ENCODE data around the gene TSNAXIP1.
A peak's percentile ranks its signal among the peaks of the same experiment; 100 is the strongest.

TSNAXIP1 gene

GRCh38 chr16:67783353-67783725 is 23.4 kb upstream of the TSNAXIP1 start:
- no peak overlapping the region for H3K27ac ChIP-seq (ENCODE audit: low read depth, low read length)
- no peaks in the 10 kb centered on the region for H3K4me1 ChIP-seq (ENCODE audit: control insufficient read depth, insufficient read depth, low read length, unreplicated experiment)
- no peak overlapping the region for H3K4me3 ChIP-seq (ENCODE audit: low read depth, low read length)
- no peaks in the 10 kb centered on the region for H3K36me3 ChIP-seq (ENCODE audit: insufficient read depth, low read length)
- H3K79me2 ChIP-seq (ENCODE audit: control insufficient read depth, insufficient read depth, low read length, unreplicated experiment), result no peaks in the 10 kb centered on the region
- H3K27me3 ChIP-seq (ENCODE audit: insufficient read depth, low read length), result no peaks in the 10 kb centered on the region
- H2AFZ ChIP-seq (ENCODE audit: low read length, unreplicated experiment), result no peak overlapping the region

- H3K36me3 ChIP-seq (ENCODE audit: insufficient read depth, low read length), result no peaks in the 10 kb centered on the region
- no peak overlapping the region for H2AFZ ChIP-seq (ENCODE audit: low read length, unreplicated experiment)
- H3K4me1 ChIP-seq (ENCODE audit: control insufficient read depth, insufficient read depth, low read length, unreplicated experiment), result no peaks in the 10 kb centered on the region
Observed at GRCh38 chr16:67786491-67786890, 20.2 kb upstream of the TSNAXIP1 start.

GRCh38 chr16:67790071-67790470 is 16.6 kb upstream of the TSNAXIP1 start:
- Histone ChIP-seq H3K27me3 (ENCODE audit: insufficient read depth, low read length) (no peaks in the 10 kb centered on the region), H3K79me2 (ENCODE audit: control insufficient read depth, insufficient read depth, low read length, unreplicated experiment) (no peaks in the 10 kb centered on the region), H2AFZ (ENCODE audit: low read length, unreplicated experiment) (no peak overlapping the region), H3K36me3 (ENCODE audit: insufficient read depth, low read length) (no peaks in the 10 kb centered on the region), H3K27ac (ENCODE audit: low read depth, low read length) (no peak overlapping the region), H3K4me1 (ENCODE audit: control insufficient read depth, insufficient read depth, low read length, unreplicated experiment) (no peaks in the 10 kb centered on the region), H3K4me3 (ENCODE audit: low read depth, low read length) (no peak overlapping the region)

More at GRCh38 chr16:67786491-67786890, 20.2 kb upstream of the TSNAXIP1 start:
- no peaks in the 10 kb centered on the region for H3K79me2 ChIP-seq (ENCODE audit: control insufficient read depth, insufficient read depth, low read length, unreplicated experiment)
- no peak overlapping the region for H3K27ac ChIP-seq (ENCODE audit: low read depth, low read length)
- no peak overlapping the region for H3K4me3 ChIP-seq (ENCODE audit: low read depth, low read length)
- H3K27me3 ChIP-seq (ENCODE audit: insufficient read depth, low read length), result no peaks in the 10 kb centered on the region

DNA sequence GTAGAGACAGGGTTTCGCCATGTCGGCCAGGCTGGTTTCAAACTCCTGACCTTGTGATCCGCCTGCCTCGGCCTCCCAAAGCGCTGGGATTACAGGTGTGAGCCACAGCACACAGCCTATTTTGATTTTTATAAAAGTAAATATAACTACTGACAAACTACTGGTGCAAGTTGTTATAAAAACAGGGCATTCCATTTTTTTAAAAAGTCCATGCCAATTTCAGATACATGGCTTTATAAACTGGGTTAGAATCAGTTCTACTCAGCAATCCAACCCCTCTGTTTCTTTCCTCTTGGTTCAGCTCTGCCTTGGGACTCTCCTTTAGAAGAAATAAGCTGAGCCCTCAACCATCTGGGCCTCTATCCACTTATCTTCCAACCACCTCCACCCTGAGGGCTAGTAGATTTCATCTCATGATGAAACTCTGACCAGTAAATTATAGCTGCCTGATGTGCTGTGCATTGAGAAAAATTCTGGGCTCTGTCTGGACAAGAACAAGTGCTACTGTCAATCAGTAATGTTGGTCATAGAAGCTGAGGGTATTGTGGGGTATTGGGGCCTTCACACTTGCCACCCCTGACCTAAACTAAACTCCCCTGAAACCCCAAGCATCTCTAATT is 10.5 kb upstream of the TSNAXIP1 start:
- no peaks in the 10 kb centered on the region for H3K36me3 ChIP-seq (ENCODE audit: insufficient read depth, low read length)
- H3K79me2 ChIP-seq (ENCODE audit: control insufficient read depth, insufficient read depth, low read length, unreplicated experiment), result peaks cover 14% of the 10 kb centered on the region
- no peak overlapping the region for H2AFZ ChIP-seq (ENCODE audit: low read length, unreplicated experiment)
- no peaks in the 10 kb centered on the region for H3K27me3 ChIP-seq (ENCODE audit: insufficient read depth, low read length)
- H3K4me1 ChIP-seq (ENCODE audit: control insufficient read depth, insufficient read depth, low read length, unreplicated experiment), result no peaks in the 10 kb centered on the region
- H3K27ac ChIP-seq (ENCODE audit: low read depth, low read length), result no peak overlapping the region
- H3K4me3 ChIP-seq (ENCODE audit: low read depth, low read length), result no peak overlapping the region

GRCh38 chr16:67800338-67800926 is 6.3 kb upstream of the TSNAXIP1 start:
- Histone ChIP-seq H3K79me2 (ENCODE audit: control insufficient read depth, insufficient read depth, low read length, unreplicated experiment) (peaks cover 26% of the 10 kb centered on the region), H3K4me1 (ENCODE audit: control insufficient read depth, insufficient read depth, low read length, unreplicated experiment) (peaks cover 5% of the 10 kb centered on the region), H2AFZ (ENCODE audit: low read length, unreplicated experiment) (no peak overlapping the region), H3K4me3 (ENCODE audit: low read depth, low read length) (no peak overlapping the region), H3K36me3 (ENCODE audit: insufficient read depth, low read length) (peaks cover 8% of the 10 kb centered on the region), H3K27ac (ENCODE audit: low read depth, low read length) (no peak overlapping the region), H3K27me3 (ENCODE audit: insufficient read depth, low read length) (no peaks in the 10 kb centered on the region)

- Histone ChIP-seq H2AFZ (ENCODE audit: low read length, unreplicated experiment) (no peak overlapping the region), H3K4me3 (ENCODE audit: low read depth, low read length) (no peak overlapping the region), H3K79me2 (ENCODE audit: control insufficient read depth, insufficient read depth, low read length, unreplicated experiment) (peaks cover 34% of the 10 kb centered on the region), H3K27ac (ENCODE audit: low read depth, low read length) (no peak overlapping the region), H3K36me3 (ENCODE audit: insufficient read depth, low read length) (peaks cover 8% of the 10 kb centered on the region), H3K27me3 (ENCODE audit: insufficient read depth, low read length) (no peaks in the 10 kb centered on the region), H3K4me1 (ENCODE audit: control insufficient read depth, insufficient read depth, low read length, unreplicated experiment) (peaks cover 5% of the 10 kb centered on the region)
Observed at GRCh38 chr16:67801241-67801640, 5.4 kb upstream of the TSNAXIP1 start.

GRCh38 chr16:67801883-67802282 is 4.8 kb upstream of the TSNAXIP1 start:
- Histone ChIP-seq H3K4me1 (ENCODE audit: control insufficient read depth, insufficient read depth, low read length, unreplicated experiment) (peaks cover 5% of the 10 kb centered on the region), H3K36me3 (ENCODE audit: insufficient read depth, low read length) (peaks cover 8% of the 10 kb centered on the region), H3K27ac (ENCODE audit: low read depth, low read length) (no peak overlapping the region), H3K79me2 (ENCODE audit: control insufficient read depth, insufficient read depth, low read length, unreplicated experiment) (peaks cover 34% of the 10 kb centered on the region), H3K4me3 (ENCODE audit: low read depth, low read length) (no peak overlapping the region), H3K27me3 (ENCODE audit: insufficient read depth, low read length) (no peaks in the 10 kb centered on the region), H2AFZ (ENCODE audit: low read length, unreplicated experiment) (no peak overlapping the region)

- H3K4me1 ChIP-seq (ENCODE audit: control insufficient read depth, insufficient read depth, low read length, unreplicated experiment), result peaks cover 10% of the 10 kb centered on the region
- no peak overlapping the region for H3K4me3 ChIP-seq (ENCODE audit: low read depth, low read length)
- H2AFZ ChIP-seq (ENCODE audit: low read length, unreplicated experiment), result no peak overlapping the region
- H3K79me2 ChIP-seq (ENCODE audit: control insufficient read depth, insufficient read depth, low read length, unreplicated experiment), result peaks cover 31% of the 10 kb centered on the region
- H3K27me3 ChIP-seq (ENCODE audit: insufficient read depth, low read length), result no peaks in the 10 kb centered on the region
- no peak overlapping the region for H3K27ac ChIP-seq (ENCODE audit: low read depth, low read length)
- peaks cover 8% of the 10 kb centered on the region for H3K36me3 ChIP-seq (ENCODE audit: insufficient read depth, low read length)
Observed at GRCh38 chr16:67803894-67804293, 2.8 kb upstream of the TSNAXIP1 start.

- no peak overlapping the region for H3K27ac ChIP-seq (ENCODE audit: low read depth, low read length)
Observed at GRCh38 chr16:67804853-67805542, 1.7 kb upstream of the TSNAXIP1 start.

GRCh38 chr16:67805718-67806427 is 816 bp upstream of the TSNAXIP1 start:
- Histone ChIP-seq H3K27me3 (ENCODE audit: insufficient read depth, low read length) (no peaks in the 10 kb centered on the region), H3K4me1 (ENCODE audit: control insufficient read depth, insufficient read depth, low read length, unreplicated experiment) (peaks cover 10% of the 10 kb centered on the region), H3K79me2 (ENCODE audit: control insufficient read depth, insufficient read depth, low read length, unreplicated experiment) (peaks cover 24% of the 10 kb centered on the region), H2AFZ (ENCODE audit: low read length, unreplicated experiment) (peak overlapping the region; percentile 82), H3K36me3 (ENCODE audit: insufficient read depth, low read length) (peaks cover 8% of the 10 kb centered on the region), H3K27ac (ENCODE audit: low read depth, low read length) (no peak overlapping the region), H3K4me3 (ENCODE audit: low read depth, low read length) (peak overlapping the region; percentile 95)

More at GRCh38 chr16:67804853-67805542, 1.7 kb upstream of the TSNAXIP1 start:
- Histone ChIP-seq H3K4me3 (ENCODE audit: low read depth, low read length) (peak overlapping the region; percentile 95), H3K79me2 (ENCODE audit: control insufficient read depth, insufficient read depth, low read length, unreplicated experiment) (peaks cover 31% of the 10 kb centered on the region), H3K27me3 (ENCODE audit: insufficient read depth, low read length) (no peaks in the 10 kb centered on the region), H3K4me1 (ENCODE audit: control insufficient read depth, insufficient read depth, low read length, unreplicated experiment) (peaks cover 10% of the 10 kb centered on the region), H2AFZ (ENCODE audit: low read length, unreplicated experiment) (no peak overlapping the region), H3K36me3 (ENCODE audit: insufficient read depth, low read length) (peaks cover 8% of the 10 kb centered on the region)

Data from ACC112 (cell line).